Measurements from ENCODE around the gene GFAP. TPM values are rescaled to one million over a fixed set of nuclear protein-coding genes. Genes with fewer than 3 reads are reported as not detected.

The GFAP gene
- total RNA-seq: under 1 TPM in 1 of 4 donors, not detected in 3; 0.25 TPM

- H3K4me3 ChIP-seq (ENCODE audit: low read depth, poor library complexity, severe bottlenecking): no peak within 1 kb of the TSS
- WGBS, 2 donors: 77 to 84% methylated on average over 14 to 16 of the region's 17 CpGs
- DNase-seq (ENCODE audit: low spot score in 2 of 2): no peak
- intact Hi-C loops (cut with DNase I; ENCODE audit: low total_unique reads): loop anchor here (5.0 to 10.0 kb wide), 2 partner anchors 107 to 189 kb away; no protein-coding TSS in a partner anchor
- TF ChIP-seq, protein P1, sequence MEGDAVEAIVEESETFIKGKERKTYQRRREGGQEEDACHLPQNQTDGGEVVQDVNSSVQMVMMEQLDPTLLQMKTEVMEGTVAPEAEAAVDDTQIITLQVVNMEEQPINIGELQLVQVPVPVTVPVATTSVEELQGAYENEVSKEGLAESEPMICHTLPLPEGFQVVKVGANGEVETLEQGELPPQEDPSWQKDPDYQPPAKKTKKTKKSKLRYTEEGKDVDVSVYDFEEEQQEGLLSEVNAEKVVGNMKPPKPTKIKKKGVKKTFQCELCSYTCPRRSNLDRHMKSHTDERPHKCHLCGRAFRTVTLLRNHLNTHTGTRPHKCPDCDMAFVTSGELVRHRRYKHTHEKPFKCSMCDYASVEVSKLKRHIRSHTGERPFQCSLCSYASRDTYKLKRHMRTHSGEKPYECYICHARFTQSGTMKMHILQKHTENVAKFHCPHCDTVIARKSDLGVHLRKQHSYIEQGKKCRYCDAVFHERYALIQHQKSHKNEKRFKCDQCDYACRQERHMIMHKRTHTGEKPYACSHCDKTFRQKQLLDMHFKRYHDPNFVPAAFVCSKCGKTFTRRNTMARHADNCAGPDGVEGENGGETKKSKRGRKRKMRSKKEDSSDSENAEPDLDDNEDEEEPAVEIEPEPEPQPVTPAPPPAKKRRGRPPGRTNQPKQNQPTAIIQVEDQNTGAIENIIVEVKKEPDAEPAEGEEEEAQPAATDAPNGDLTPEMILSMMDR (IDR thresholded peaks at IDR 0.05): no peak
- TF ChIP-seq POLR2A (IDR thresholded peaks at IDR 0.05): no peak
Observed at GRCh38 chr17:44915321-44915726, at the start of gene GFAP. Gene GFAP, minus strand, starts transcription at chr17:44915500. Its CDS starts 14 bp downstream, at chr17:44915486.

DNA sequence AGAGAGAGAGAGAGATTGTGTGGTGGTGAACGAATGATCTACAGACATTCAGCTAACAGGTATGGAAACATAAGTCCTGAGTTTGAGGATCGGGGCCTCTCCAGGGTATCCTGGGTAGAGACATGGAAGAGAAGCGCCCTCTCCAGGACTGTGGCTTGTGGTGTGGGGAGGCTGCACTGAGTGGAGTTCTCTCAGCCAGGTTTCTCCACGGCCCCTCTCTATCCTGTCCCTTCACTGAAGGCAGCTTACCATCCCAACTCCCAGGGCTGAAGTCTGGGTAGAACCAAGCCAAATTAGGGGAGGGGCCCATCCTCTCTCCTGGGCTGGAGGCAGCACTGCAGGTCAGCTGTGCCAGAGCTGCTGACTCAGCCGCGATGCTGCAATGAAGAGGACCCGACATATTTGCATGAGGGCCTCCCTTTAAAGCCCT lies 46.6 kb upstream of the GFAP start:
- intact Hi-C loops (cut with DNase I; ENCODE audit: low total_unique reads): no loop called here
- DNase-seq (ENCODE audit: low spot score in 2 of 2): no peak
- whole genome bisulfite sequencing, 2 donors: 69 to 77% methylated on average over 7 of the region's 7 CpGs
- TF ChIP-seq, protein P1 (IDR thresholded peaks at IDR 0.05): no peak
- TF ChIP-seq POLR2A (IDR thresholded peaks at IDR 0.05): no peak
- H3K4me3 ChIP-seq (ENCODE audit: low read depth, poor library complexity, severe bottlenecking): no peak overlapping the region

- DNase-seq (ENCODE audit: low spot score in 2 of 2): no peak
- WGBS, 2 donors: 71 to 73% methylated on average over 2 of the region's 2 CpGs
- intact Hi-C loops (cut with DNase I; ENCODE audit: low total_unique reads): no loop called here
- TF ChIP-seq POLR2A (IDR thresholded peaks at IDR 0.05): no peak
- TF ChIP-seq, protein P1 (IDR thresholded peaks at IDR 0.05): no peak
- H3K4me3 ChIP-seq (ENCODE audit: low read depth, poor library complexity, severe bottlenecking): no peak overlapping the region
Observed at GRCh38 chr17:44960691-44961090, 45.4 kb upstream of the GFAP start.

GRCh38 chr17:44959821-44960531 lies 44.7 kb upstream of the GFAP start:
- no peak for DNase-seq (ENCODE audit: low spot score in 2 of 2)
- 19 to 24% methylated on average over 43 to 54 of the region's 56 CpGs for WGBS, 2 donors
- intact Hi-C loops (cut with DNase I; ENCODE audit: low total_unique reads): no loop called here
- TF ChIP-seq, protein P1 (IDR thresholded peaks at IDR 0.05): no peak
- TF ChIP-seq POLR2A (IDR thresholded peaks at IDR 0.05): no peak
- H3K4me3 ChIP-seq (ENCODE audit: low read depth, poor library complexity, severe bottlenecking): no peak overlapping the region

DNA sequence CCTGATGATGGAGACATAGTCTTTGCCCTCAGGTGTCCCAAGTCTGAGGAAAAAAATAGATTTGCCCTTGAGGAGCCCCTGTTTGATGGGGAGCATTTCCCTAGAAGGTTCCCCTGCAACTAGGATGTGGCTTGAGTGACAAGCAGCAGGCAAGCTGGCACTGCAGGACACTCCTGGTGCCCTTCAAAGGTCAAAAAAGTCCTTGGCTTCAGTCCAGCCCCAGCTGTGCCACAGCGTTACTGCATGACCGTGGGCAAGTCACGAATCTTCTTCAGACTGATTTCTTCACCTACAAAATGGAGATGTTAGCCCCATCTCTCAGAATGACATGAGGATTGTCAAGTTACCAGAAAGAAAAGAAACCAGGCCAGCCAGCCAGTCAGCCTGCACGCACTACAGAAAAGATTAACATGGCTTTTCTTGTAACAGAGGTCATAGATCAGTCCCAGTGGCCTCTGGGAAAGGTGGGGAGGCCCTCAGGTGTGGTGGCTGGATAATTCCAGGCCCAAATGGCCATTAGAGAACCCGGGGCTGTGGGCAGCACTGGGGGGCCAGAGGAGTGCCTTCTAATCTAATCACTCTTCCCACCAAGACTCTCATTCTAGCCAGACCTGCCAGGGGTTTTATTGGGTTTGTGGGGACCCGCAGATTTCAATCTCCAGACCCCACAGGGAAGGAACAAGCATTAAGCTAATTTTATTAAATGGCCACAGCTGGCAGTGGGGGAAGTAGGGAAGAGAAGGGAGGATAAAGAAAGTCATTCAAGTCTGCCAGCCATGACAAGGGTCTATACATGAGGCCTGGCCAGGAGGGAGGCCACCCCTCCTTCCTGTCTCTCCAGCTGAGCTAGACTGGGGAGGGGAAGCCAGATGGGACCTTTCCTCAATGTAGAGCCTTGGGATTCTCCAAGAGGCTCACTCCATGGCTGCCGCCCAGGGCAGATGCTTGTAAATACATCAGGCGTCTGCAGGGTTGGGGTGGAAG lies 42.0 kb upstream of the GFAP start:
- WGBS, 2 donors: 79 to 85% methylated on average over 8 of the region's 8 CpGs
- no peak for TF ChIP-seq POLR2A (IDR thresholded peaks at IDR 0.05)
- TF ChIP-seq, protein P1 (IDR thresholded peaks at IDR 0.05): no peak
- intact Hi-C loops (cut with DNase I; ENCODE audit: low total_unique reads): no loop called here
- H3K4me3 ChIP-seq (ENCODE audit: low read depth, poor library complexity, severe bottlenecking): no peak overlapping the region
- DNase-seq (ENCODE audit: low spot score in 2 of 2): no peak
